Ovary (tissue), 9 donors: Measurements from ENCODE around the gene ANKRD26. TPM values are rescaled to one million over a fixed set of nuclear protein-coding genes. Genes with fewer than 3 reads are reported as not detected.
A peak's percentile ranks its signal among the peaks of the same experiment; 100 is the strongest.

Source experiments
- DNase-seq, 5 donors: peaks; one replicate each; pipeline ENCODE4 v3.0.0-alpha.2; 2019 to 2020
- H3K27ac ChIP-seq, 2 donors: fragments of 200-600 bp; one replicate each; pipeline versions ENCODE4 v1.5.1 to v1.8.0; 2019 to 2022
- H3K27me3 ChIP-seq: fragments of 200-600 bp; one replicate; pipeline ENCODE4 v1.8.0; 2022
- H3K36me3 ChIP-seq: fragments of 200-600 bp; sonication (generic); one replicate; pipeline ENCODE4 v1.5.1; 2019
- H3K4me1 ChIP-seq: one replicate; pipeline ENCODE4 v1.8.1; 2013; ENCODE audit warnings: mild to moderate bottlenecking, moderate library complexity; ENCODE audit not compliant: insufficient read depth
- H3K4me3 ChIP-seq: fragments of 200-600 bp; sonication (generic); one replicate; pipeline ENCODE4 v1.5.1; 2017
- H3K9me3 ChIP-seq, 2 donors: fragments of 200-600 bp in 1 of 2; sonication (generic) in 1 of 2; one replicate each; pipeline versions ENCODE4 v1.5.1 to v1.8.1; 2013 to 2019; ENCODE audit warnings: mild to moderate bottlenecking in 1 of 2, moderate library complexity in 1 of 2
- CTCF ChIP-seq, 3 donors: fragments of 450-650 bp in 2 of 3; fragments of 200-600 bp in 1 of 3; IDR thresholded peaks; one replicate each; pipeline versions ENCODE4 v1.5.1 to v1.8.0; 2016 to 2022; ENCODE audit warnings: antibody characterized with exemption in 3 of 3, mild to moderate bottlenecking in 1 of 3
- EP300 ChIP-seq: sonication (generic); formaldehyde crosslinking; IDR thresholded peaks from one replicate; pipeline ENCODE4 v1.6.1; 2017; ENCODE audit warnings: antibody characterized with exemption
- POLR2A ChIP-seq: fragments of 450-650 bp; IDR thresholded peaks from one replicate; pipeline ENCODE4 v1.6.1; 2017; ENCODE audit warnings: antibody characterized with exemption, mild to moderate bottlenecking, moderate library complexity
- WGBS, 3 donors: extraction: QIAGEN DNeasy Blood & Tissue Kit in 1 of 3; methylation state at CpG; one replicate each; pipeline versions ENCODE4 v1.1.5 to v1.1.7; 2013 to 2017; 5-methylcytosine and 5-hydroxymethylcytosine counted together
- intact Hi-C, 4 donors: fragments of 100-400 bp; cut with DNase I; formaldehyde crosslinking; loops; one replicate each; pipeline versions ENCODE4 v1.11.0 to v1.15.1; 2022 to 2023
- polyA plus RNA-seq, 2 donors: library from polyadenylated mRNA; stranded (reverse); fragments of 200-250 nt in 1 of 2; fragments of 350-450 nt in 1 of 2; fragmentation: Illumina TruSeq in 1 of 2; extraction: RNeasy Lipid Tissue Mini Kit (QIAGEN cat#74804) in 1 of 2; gene quantifications; one replicate each; pipeline ENCODE4 v1.2.3, GENCODE V29; 2013 to 2014
- total RNA-seq, 7 donors: library from RNA; depleted of rRNA in 2 of 7; stranded (reverse); fragments of >200 nt in 2 of 7; fragmentation: NEBNext Ultra II Directional in 3 of 7; extraction: Animal tissue kit (Norgen Biotek cat#: 25700) in 3 of 7; gene quantifications; one replicate each; pipeline versions ENCODE4 v1.1.0 to v1.2.4, GENCODE V29; 2016 to 2023
- donor health status: DM: no; HTN: no; CAD: no; lungs with moderate emphysema.
- donor health status: DM: no; HTN: no; CAD: no.
- donor health status: Bipolar disorder and iron deficiency.
- donor health status: DM: yes; HTN: yes; CAD: no.
- donor health status: DM: no; HTN: no; CAD: no.
- donor health status: DM: yes; HTN: yes; CAD: no.

Gene ANKRD26
- total and polyA plus RNA-seq, 9 donors = 2.2 to 12.1 (median 8.2) TPM

- no peaks in the 10 kb centered on the region for H3K36me3 ChIP-seq
- no peak for TF ChIP-seq EP300
- TF ChIP-seq POLR2A = no peak
- TF ChIP-seq CTCF (IDR thresholded peaks at IDR 0.05) = no peak
- peak overlapping the region; percentile 83 to 94 for H3K27ac ChIP-seq
- peaks cover 4% of the 10 kb centered on the region for H3K4me1 ChIP-seq
- H3K4me3 ChIP-seq = peak overlapping the region; percentile 47
- no peaks in the 10 kb centered on the region for H3K9me3 ChIP-seq
- H3K27me3 ChIP-seq = no peaks in the 10 kb centered on the region
- WGBS, 3 donors = 9 to 19% (median 9%) methylated on average over 14 of the region's 14 CpGs
- intact Hi-C loops = no loop called here
- peak in 1 of 5 donors; percentile 20 for DNase-seq
These were observed 586 bp upstream of the ANKRD26 start for GRCh38 chr10:27100813-27101347.

GRCh38 chr10:27099448-27099847 lies 846 bp downstream of the ANKRD26 start:
- H3K27me3 ChIP-seq = no peaks in the 10 kb centered on the region
- intact Hi-C loops = no loop called here
- 5 to 20% (median 10%) methylated on average over 11 of the region's 11 CpGs for WGBS, 3 donors

GRCh38 chr10:27088119-27089044 lies 11.9 kb downstream of the ANKRD26 start:
- H3K27me3 ChIP-seq = no peaks in the 10 kb centered on the region
- intact Hi-C loops = no loop called here
- H3K27ac ChIP-seq = no peak overlapping the region
- H3K4me3 ChIP-seq = no peak overlapping the region
- 89 to 97% (median 96%) methylated on average over 5 of the region's 5 CpGs for WGBS, 3 donors
- no peaks in the 10 kb centered on the region for H3K36me3 ChIP-seq
- TF ChIP-seq EP300 (no peak), POLR2A (no peak), CTCF (IDR thresholded peaks at IDR 0.05) (no peak)
- H3K9me3 ChIP-seq = no peaks in the 10 kb centered on the region
- no peaks in the 10 kb centered on the region for H3K4me1 ChIP-seq
- no peak for DNase-seq

More at GRCh38 chr10:27099448-27099847, 846 bp downstream of the ANKRD26 start:
- Histone ChIP-seq H3K4me1 (peaks cover 4% of the 10 kb centered on the region), H3K4me3 (peak overlapping the region; percentile 47), H3K27ac (peak overlapping the region in 1 of 2 donors; percentile 94), H3K9me3 (no peaks in the 10 kb centered on the region), H3K36me3 (no peaks in the 10 kb centered on the region)
- DNase-seq = no peak
- TF ChIP-seq POLR2A (no peak), CTCF (IDR thresholded peaks at IDR 0.05) (no peak), EP300 (no peak)

- Histone ChIP-seq H3K36me3 (no peaks in the 10 kb centered on the region), H3K4me1 (no peaks in the 10 kb centered on the region), H3K27ac (no peak overlapping the region), H3K9me3 (no peaks in the 10 kb centered on the region), H3K27me3 (no peaks in the 10 kb centered on the region), H3K4me3 (no peak overlapping the region)
- intact Hi-C loops = no loop called here
- no peak for DNase-seq
- WGBS, 3 donors = 90 to 94% (median 93%) methylated on average over 6 of the region's 6 CpGs
- TF ChIP-seq POLR2A = no peak
- TF ChIP-seq CTCF (IDR thresholded peaks at IDR 0.05) = no peak
- no peak for TF ChIP-seq EP300
These were observed 27.7 kb downstream of the ANKRD26 start for GRCh38 chr10:27072436-27073114.
